H7 (cell line): ENCODE measurements around the gene NKD2. TPM values are rescaled to one million over a fixed set of nuclear protein-coding genes. Genes with fewer than 3 reads are reported as not detected.

Experiments used
- DNase-seq: peaks from one replicate; pipeline ENCODE4 v3.0.0; 2012
- H3K27me3 ChIP-seq: 2 replicates; pipeline ENCODE4 v1.6.0; 2011; ENCODE audit warnings: mild to moderate bottlenecking, low read length; ENCODE audit not compliant: control insufficient read depth, insufficient read depth
- H3K36me3 ChIP-seq: replicated peaks from 2 replicates; pipeline ENCODE4 v1.5.1; 2011; ENCODE audit warnings: low read length; ENCODE audit not compliant: control insufficient read depth, insufficient read depth
- H3K4me3 ChIP-seq: 2 replicates; pipeline ENCODE4 v1.5.1; 2011; ENCODE audit warnings: low read depth, mild to moderate bottlenecking, control low read depth, low read length, moderate library complexity; ENCODE audit not compliant: insufficient read depth
- total RNA-seq: library from RNA; depleted of rRNA; stranded (reverse); fragments of >200 nt; shearing (Covaris generic); gene quantifications from 2 replicates; pipeline ENCODE4 v1.2.3, GENCODE V29; 2014

The NKD2 gene
- total RNA-seq, 1 experiment from 2014 or later = 4.9 TPM

DNA sequence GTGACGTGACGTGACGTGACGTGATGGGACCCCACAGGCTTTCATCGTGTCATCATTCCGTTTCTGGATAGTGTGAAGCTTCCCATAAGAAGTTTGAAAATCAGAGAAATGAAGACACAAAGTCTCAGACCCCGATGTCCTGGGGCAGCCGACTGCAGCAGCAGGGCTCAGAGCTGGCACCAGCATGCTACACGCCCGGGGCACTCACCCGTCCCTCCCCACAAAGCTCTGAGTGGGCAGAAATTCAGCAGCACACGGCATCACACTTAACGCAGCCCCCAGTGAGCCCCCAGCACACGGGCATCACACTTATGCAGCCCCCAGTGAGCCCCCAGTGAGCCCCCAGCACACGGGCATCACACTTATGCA lies 61.1 kb downstream of the NKD2 start:
- Histone ChIP-seq H3K27me3 (no peaks in the 10 kb centered on the region), H3K36me3 (no peaks in the 10 kb centered on the region; the same call in 1 of the 2 replicates), H3K4me3 (no peak overlapping the region)
- DNase-seq = no peak

- peaks cover 2% of the 10 kb centered on the region for H3K36me3 ChIP-seq
- DNase-seq = no peak
- no peaks in the 10 kb centered on the region for H3K27me3 ChIP-seq
- no peak overlapping the region for H3K4me3 ChIP-seq
These were observed 64.9 kb downstream of the NKD2 start for GRCh38 chr5:1073239-1074102.

DNA sequence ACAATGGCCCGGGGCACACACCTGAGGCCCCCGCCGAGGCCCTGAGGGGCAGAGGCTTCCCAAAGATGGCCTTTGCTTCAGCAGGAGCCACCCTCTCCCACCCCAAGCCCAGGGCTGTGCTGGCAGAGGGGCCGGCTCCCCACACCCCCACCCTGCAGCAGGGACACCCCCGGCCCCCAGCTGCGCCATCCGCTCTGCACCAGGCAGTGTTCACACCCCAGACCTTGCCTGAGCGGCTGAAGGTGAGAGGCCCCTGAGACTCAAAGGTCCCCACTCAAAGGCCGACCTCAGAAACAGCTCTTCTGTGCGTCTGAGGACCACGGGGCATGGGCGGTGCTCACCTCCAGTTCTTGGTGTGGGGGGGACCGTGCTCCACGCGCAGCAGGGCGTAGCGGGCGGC lies 65.6 kb downstream of the NKD2 start:
- peaks cover 4% of the 10 kb centered on the region for H3K36me3 ChIP-seq
- no peak overlapping the region for H3K4me3 ChIP-seq
- no peak for DNase-seq
- H3K27me3 ChIP-seq = no peaks in the 10 kb centered on the region

DNA sequence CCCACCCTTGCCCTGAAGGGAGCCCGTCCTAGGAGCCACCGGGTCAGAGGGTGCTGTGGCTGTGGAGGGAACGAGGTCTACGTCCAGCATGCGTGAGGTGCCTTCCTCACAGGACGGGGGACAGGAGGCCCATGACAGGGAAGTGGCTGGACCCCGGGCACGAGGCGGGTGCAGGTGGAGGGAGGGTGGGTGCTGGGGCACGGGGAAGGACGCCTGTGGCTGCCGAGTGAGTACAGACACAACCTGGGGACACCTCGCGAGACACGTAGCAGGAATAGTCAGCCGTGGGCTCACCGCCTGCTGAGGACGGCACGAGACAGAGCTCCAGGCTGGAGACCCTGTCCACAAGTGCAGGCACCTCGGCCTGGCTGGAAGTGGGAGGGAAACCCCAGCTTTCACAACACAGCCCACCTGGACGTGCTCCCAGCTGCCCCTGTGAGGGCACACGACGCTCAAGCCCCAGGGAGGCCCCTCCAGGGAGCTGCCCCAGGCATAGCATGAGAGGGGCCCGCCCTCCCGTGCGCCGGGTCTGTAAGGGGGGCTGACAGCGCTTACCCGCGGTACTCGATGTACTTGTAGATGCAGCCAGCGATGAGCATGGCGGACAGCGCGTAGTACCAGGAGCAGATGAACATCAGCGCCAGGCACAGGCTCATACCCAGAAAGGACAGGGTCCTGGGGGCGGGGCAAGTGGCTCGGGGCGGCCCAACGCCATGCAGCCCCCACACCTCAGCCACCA lies 66.4 kb downstream of the NKD2 start:
- H3K36me3 ChIP-seq = peaks cover 4% of the 10 kb centered on the region

DNA sequence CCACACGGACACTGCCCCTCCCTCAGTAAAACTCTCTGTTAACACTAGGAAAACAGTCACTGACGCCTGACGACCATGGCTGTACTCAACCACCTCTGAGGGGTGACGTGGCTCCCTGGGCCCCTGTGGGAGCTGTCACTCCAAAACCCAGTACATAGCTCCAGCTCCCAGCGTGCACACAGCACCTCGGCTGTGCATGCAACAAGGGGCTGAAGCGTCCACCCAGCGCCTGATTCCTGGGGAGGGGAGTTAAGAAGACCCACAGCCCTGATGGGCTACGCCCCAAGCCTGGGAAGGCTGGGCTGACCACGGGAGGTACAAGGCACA lies 66.9 kb downstream of the NKD2 start:
- DNase-seq = no peak
- no peaks in the 10 kb centered on the region for H3K27me3 ChIP-seq
- H3K36me3 ChIP-seq = peaks cover 4% of the 10 kb centered on the region
- H3K4me3 ChIP-seq = no peak overlapping the region

More for the DNA sequence above, 66.4 kb downstream of the NKD2 start:
- no peak overlapping the region for H3K4me3 ChIP-seq
- no peaks in the 10 kb centered on the region for H3K27me3 ChIP-seq
- DNase-seq = no peak

- H3K27me3 ChIP-seq = no peaks in the 10 kb centered on the region
- no peak for DNase-seq
- no peak overlapping the region for H3K4me3 ChIP-seq
- peaks cover 4% of the 10 kb centered on the region for H3K36me3 ChIP-seq
These were observed 67.3 kb downstream of the NKD2 start for GRCh38 chr5:1075931-1076330.

GRCh38 chr5:1076406-1076805 lies 67.8 kb downstream of the NKD2 start:
- Histone ChIP-seq H3K27me3 (no peaks in the 10 kb centered on the region), H3K4me3 (no peak overlapping the region), H3K36me3 (peaks cover 6% of the 10 kb centered on the region)
- DNase-seq = no peak

GRCh38 chr5:1077026-1077425 lies 68.4 kb downstream of the NKD2 start:
- Histone ChIP-seq H3K27me3 (no peaks in the 10 kb centered on the region), H3K36me3 (peaks cover 6% of the 10 kb centered on the region), H3K4me3 (no peak overlapping the region)
- DNase-seq = no peak

DNA sequence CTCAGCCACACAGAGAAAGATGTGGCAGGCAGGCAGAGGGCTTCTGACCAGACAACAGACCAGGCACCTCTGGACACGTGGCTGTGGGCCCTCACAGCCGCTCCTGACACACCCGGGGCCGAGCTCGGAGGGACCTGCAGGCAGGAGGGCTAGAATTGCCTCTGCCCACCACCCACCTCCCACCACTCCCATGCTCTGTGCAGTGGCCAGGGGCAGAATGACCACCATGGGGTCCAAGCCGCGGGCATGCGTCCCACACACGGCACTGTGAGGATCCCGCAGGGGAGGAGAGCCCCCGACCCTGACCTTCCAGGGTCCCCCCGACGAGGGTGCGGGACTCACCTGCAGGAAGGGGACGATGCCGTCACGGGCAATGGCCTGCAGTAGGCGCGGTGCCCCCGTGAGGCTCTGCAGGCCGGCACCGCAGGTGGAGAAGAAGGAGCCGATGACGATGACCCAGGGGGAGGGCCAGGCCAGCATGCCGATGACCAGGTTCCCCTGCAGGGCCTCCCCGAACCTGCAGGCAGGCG lies 69.0 kb downstream of the NKD2 start:
- H3K4me3 ChIP-seq = no peak overlapping the region
- peaks cover 6% of the 10 kb centered on the region for H3K36me3 ChIP-seq
- H3K27me3 ChIP-seq = no peaks in the 10 kb centered on the region

DNA sequence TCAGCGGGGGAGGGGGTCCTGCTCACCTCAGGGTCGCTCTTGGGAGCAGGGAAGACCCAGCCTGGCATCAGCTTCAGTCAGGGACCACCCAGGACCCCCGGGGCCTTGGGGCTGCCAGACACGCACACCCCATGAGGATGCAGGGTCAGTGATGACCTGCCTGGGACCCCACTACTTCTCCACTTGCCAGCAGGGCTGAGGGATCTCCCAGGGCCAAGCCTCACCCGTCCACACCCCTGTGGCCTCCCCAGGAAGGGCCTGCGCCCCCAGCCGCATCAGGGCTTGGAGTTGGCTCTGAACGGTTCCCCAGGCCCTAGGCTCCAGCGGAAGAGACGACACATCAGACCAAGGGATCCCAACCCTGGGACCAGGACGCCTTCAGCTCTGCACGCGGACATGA lies 69.6 kb downstream of the NKD2 start:
- DNase-seq = no peak
- Histone ChIP-seq H3K27me3 (no peaks in the 10 kb centered on the region), H3K36me3 (peaks cover 6% of the 10 kb centered on the region), H3K4me3 (no peak overlapping the region)

More for the DNA sequence above, 69.0 kb downstream of the NKD2 start:
- no peak for DNase-seq

DNA sequence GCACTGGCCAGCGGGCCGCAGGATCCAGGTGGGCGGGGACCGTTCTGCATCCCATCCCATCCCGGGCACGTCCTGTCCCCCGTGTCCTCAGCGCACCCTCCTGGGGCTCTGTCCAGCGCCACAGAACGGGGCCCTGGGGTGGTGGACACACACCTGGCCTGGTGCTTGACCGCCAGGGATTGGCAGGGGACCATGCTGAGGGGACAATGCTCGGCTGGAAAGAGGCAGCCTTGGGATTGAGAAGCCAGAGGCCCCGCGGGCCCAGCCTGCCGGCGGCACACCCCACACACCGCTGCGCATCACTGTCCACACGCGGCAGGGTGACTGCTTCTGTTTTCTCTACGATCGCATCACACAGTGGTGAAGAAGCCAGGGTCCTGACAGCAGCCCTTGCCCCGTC lies 70.2 kb downstream of the NKD2 start:
- Histone ChIP-seq H3K27me3 (no peaks in the 10 kb centered on the region), H3K36me3 (peaks cover 6% of the 10 kb centered on the region), H3K4me3 (no peak overlapping the region)
- no peak for DNase-seq

GRCh38 chr5:1079486-1079885 lies 70.9 kb downstream of the NKD2 start:
- Histone ChIP-seq H3K27me3 (no peaks in the 10 kb centered on the region), H3K4me3 (no peak overlapping the region), H3K36me3 (peaks cover 6% of the 10 kb centered on the region)
- no peak for DNase-seq

- no peak for DNase-seq
- Histone ChIP-seq H3K36me3 (peaks cover 6% of the 10 kb centered on the region), H3K4me3 (no peak overlapping the region), H3K27me3 (no peaks in the 10 kb centered on the region)
These were observed 71.4 kb downstream of the NKD2 start for GRCh38 chr5:1079961-1080360.

GRCh38 chr5:1080432-1080831 lies 71.8 kb downstream of the NKD2 start:
- peaks cover 6% of the 10 kb centered on the region for H3K36me3 ChIP-seq
- no peaks in the 10 kb centered on the region for H3K27me3 ChIP-seq
- H3K4me3 ChIP-seq = no peak overlapping the region
- DNase-seq = no peak

GRCh38 chr5:1081519-1081918 lies 72.9 kb downstream of the NKD2 start:
- DNase-seq = no peak
- H3K36me3 ChIP-seq = peaks cover 7% of the 10 kb centered on the region
- H3K27me3 ChIP-seq = no peaks in the 10 kb centered on the region
- no peak overlapping the region for H3K4me3 ChIP-seq
